HEK293 (cell line): ENCODE data around the gene LDB2.

Experiments used
- CTCF ChIA-PET: fragments of 350-600 bp; formaldehyde crosslinking; extraction: SDS; loops from one replicate; lab custom pipeline; 2021; ENCODE audit warnings: antibody characterized with exemption; lab: Yijun Ruan, JAX
- POLR2A ChIA-PET: fragments of 300-600 bp; formaldehyde crosslinking; extraction: SDS; loops from one replicate; lab custom pipeline; 2020; ENCODE audit warnings: antibody characterized with exemption, inconsistent platforms; lab: Yijun Ruan, JAX
- H3K27ac ChIP-seq: fragments of 200-500 bp; sonication (Bioruptor generic); 2 replicates; pipeline ENCODE4 v1.5.1; 2014; ENCODE audit warnings: low read depth, low read length, control low read depth, inconsistent platforms; ENCODE audit errors: extremely low read depth
- H3K36me3 ChIP-seq, 2 experiments: fragments of 200-500 bp in 1 of 2; sonication (Bioruptor generic) in 1 of 2; 1 replicate in 1 of 2; 2 replicates in 1 of 2; pipeline ENCODE4 v1.5.1; 2014 to 2017; ENCODE audit warnings: inconsistent platforms in 2 of 2, low read length in 2 of 2; ENCODE audit not compliant: control insufficient read depth in 2 of 2, insufficient read depth in 1 of 2
- H3K4me1 ChIP-seq: fragments of 200-500 bp; sonication (Bioruptor generic); 2 replicates; pipeline ENCODE4 v1.5.1; 2014; ENCODE audit warnings: mild to moderate bottlenecking, low read length, inconsistent platforms; ENCODE audit not compliant: control insufficient read depth, insufficient read depth
- H3K4me3 ChIP-seq: 2 replicates; pipeline ENCODE4 v1.5.1; 2011; ENCODE audit warnings: low read depth, mild to moderate bottlenecking, control low read depth, low read length, moderate library complexity
- H3K9me3 ChIP-seq: fragments of 200-500 bp; sonication (Bioruptor generic); 2 replicates; pipeline ENCODE4 v1.5.1; 2014; ENCODE audit warnings: low read depth, low read length, inconsistent platforms; ENCODE audit not compliant: control insufficient read depth, insufficient read depth
- AEBP2 ChIP-seq: fragments of 450-650 bp; formaldehyde crosslinking; IDR thresholded peaks from 2 replicates; pipeline ENCODE4 v1.5.1; 2016; ENCODE audit warnings: missing biosample characterization, missing genetic modification characterization, borderline replicate concordance
- GLI2 ChIP-seq: fragments of 450-650 bp; formaldehyde crosslinking; IDR thresholded peaks from 2 replicates; pipeline ENCODE4; 2017; ENCODE audit warnings: missing biosample characterization, missing genetic modification characterization, low read depth, borderline replicate concordance
- HOXC10 ChIP-seq: sonication (generic); formaldehyde crosslinking; IDR thresholded peaks from 2 replicates; pipeline ENCODE4 v1.8.1; 2023; ENCODE audit warnings: mild to moderate bottlenecking, missing genetic modification reagents
- KLF16 ChIP-seq: fragments of 450-650 bp; formaldehyde crosslinking; IDR thresholded peaks from 2 replicates; pipeline ENCODE4 v1.5.1; 2017; ENCODE audit warnings: missing biosample characterization, missing genetic modification characterization
- OSR2 ChIP-seq: fragments of 450-650 bp; formaldehyde crosslinking; IDR thresholded peaks from 2 replicates; pipeline ENCODE4 v1.5.1; 2016; ENCODE audit warnings: missing biosample characterization, missing genetic modification characterization
- REST ChIP-seq: fragments of 450-650 bp; formaldehyde crosslinking; IDR thresholded peaks from 2 replicates; pipeline ENCODE4 v1.5.1; 2016; ENCODE audit warnings: missing biosample characterization, missing genetic modification characterization
- WT1 ChIP-seq: fragments of 450-650 bp; formaldehyde crosslinking; IDR thresholded peaks from 2 replicates; pipeline ENCODE4 v1.5.1; 2016; ENCODE audit warnings: missing biosample characterization, missing genetic modification characterization
- ZBTB21 ChIP-seq: fragments of 450-650 bp; formaldehyde crosslinking; IDR thresholded peaks from 2 replicates; pipeline ENCODE4 v1.5.1; 2017; ENCODE audit warnings: missing biosample characterization, missing genetic modification characterization
- ZBTB49 ChIP-seq: fragments of 450-650 bp; formaldehyde crosslinking; IDR thresholded peaks from 2 replicates; pipeline ENCODE4 v1.5.1; 2016; ENCODE audit warnings: missing biosample characterization, missing genetic modification characterization, low read depth
- ZNF202 ChIP-seq: fragments of 450-650 bp; formaldehyde crosslinking; IDR thresholded peaks from 2 replicates; pipeline ENCODE4 v1.5.1; 2016; ENCODE audit warnings: missing biosample characterization, missing genetic modification characterization, borderline replicate concordance
- ZNF280C ChIP-seq: fragments of 450-650 bp; formaldehyde crosslinking; IDR thresholded peaks from 2 replicates; pipeline ENCODE4 v1.5.1; 2016; ENCODE audit warnings: missing biosample characterization, missing genetic modification characterization
- ZNF280D ChIP-seq: fragments of 450-650 bp; formaldehyde crosslinking; IDR thresholded peaks from 2 replicates; pipeline ENCODE4 v1.5.1; 2016; ENCODE audit warnings: missing biosample characterization, missing genetic modification characterization
- ZNF366 ChIP-seq: fragments of 450-650 bp; formaldehyde crosslinking; conservative IDR thresholded peaks from 2 replicates; pipeline ENCODE4 v1.5.1; 2016; ENCODE audit warnings: missing biosample characterization, missing genetic modification characterization
- ZNF398 ChIP-seq: fragments of 450-650 bp; formaldehyde crosslinking; IDR thresholded peaks from 2 replicates; pipeline ENCODE4 v1.5.1; 2017; ENCODE audit warnings: missing biosample characterization, missing genetic modification characterization
- ZNF423 ChIP-seq: fragments of 450-650 bp; formaldehyde crosslinking; IDR thresholded peaks from 2 replicates; pipeline ENCODE4 v1.5.1; 2016; ENCODE audit warnings: missing biosample characterization, missing genetic modification characterization
- ZNF548 ChIP-seq: fragments of 450-650 bp; formaldehyde crosslinking; IDR thresholded peaks from 2 replicates; pipeline ENCODE4 v1.5.1; 2016; ENCODE audit warnings: missing biosample characterization, missing genetic modification characterization
- ZNF571 ChIP-seq: fragments of 450-650 bp; formaldehyde crosslinking; IDR thresholded peaks from 2 replicates; pipeline ENCODE4 v1.5.0; 2017; ENCODE audit warnings: missing biosample characterization, missing genetic modification characterization
- ZNF639 ChIP-seq: fragments of 450-650 bp; formaldehyde crosslinking; IDR thresholded peaks from 2 replicates; pipeline ENCODE4 v1.5.1; 2016; ENCODE audit warnings: missing biosample characterization, missing genetic modification characterization
- ZNF660 ChIP-seq: fragments of 450-650 bp; IDR thresholded peaks from 2 replicates; pipeline ENCODE4 v1.5.1; 2018; ENCODE audit warnings: missing biosample characterization, mild to moderate bottlenecking, missing genetic modification characterization
- ZNF768 ChIP-seq: fragments of 450-650 bp; formaldehyde crosslinking; IDR thresholded peaks from 2 replicates; pipeline ENCODE4 v1.5.1; 2018; ENCODE audit warnings: missing biosample characterization, mild to moderate bottlenecking, missing genetic modification characterization
- ZXDB ChIP-seq: fragments of 450-650 bp; formaldehyde crosslinking; IDR thresholded peaks from 2 replicates; pipeline ENCODE4 v1.5.1; 2016; ENCODE audit warnings: missing biosample characterization, missing genetic modification characterization

LDB2 gene

GRCh38 chr4:16865209-16865896 lies 33.1 kb downstream of the LDB2 start (continued):
- TF ChIP-seq REST (no peak), ZNF639 (tag by site-specific recombination) (no peak), HOXC10 (no peak), ZNF768 (tag by site-specific recombination) (no peak), ZNF398 (tag by site-specific recombination) (no peak), ZBTB21 (tag by site-specific recombination) (no peak), ZXDB (no peak), OSR2 (no peak), ZNF366 (tag by site-specific recombination) (no peak), GLI2 (tag by site-specific recombination) (no peak), KLF16 (tag by site-specific recombination) (no peak), ZNF548 (tag by site-specific recombination) (no peak), ZNF280C (no peak), ZNF571 (tag by site-specific recombination) (no peak)
- TF ChIP-seq, all 188 proteins: peak for 0

- H3K27ac ChIP-seq, result no peak overlapping the region
- no peaks in the 10 kb centered on the region for H3K9me3 ChIP-seq
- CTCF ChIA-PET, result no interaction called here
- no peaks in the 10 kb centered on the region for H3K36me3 ChIP-seq
- POLR2A ChIA-PET, result no interaction called here
- H3K4me1 ChIP-seq, result no peaks in the 10 kb centered on the region
- H3K4me3 ChIP-seq, result no peak overlapping the region
- no peak for TF ChIP-seq ZNF660 (tag by site-specific recombination)
- no peak for TF ChIP-seq WT1 (tag by site-specific recombination)
- TF ChIP-seq ZNF202 (tag by site-specific recombination), result no peak
- TF ChIP-seq AEBP2 (tag by site-specific recombination), result no peak
- TF ChIP-seq ZNF280D (tag by site-specific recombination), result no peak
- TF ChIP-seq ZNF423 (tag by site-specific recombination), result no peak
- no peak for TF ChIP-seq ZBTB49
These were observed 34.2 kb downstream of the LDB2 start for GRCh38 chr4:16864199-16864598.
